ENCODE results near the gene USP30.
"Not testable (repeated sequence)": the region's sequence is repeated elsewhere in the genome, so short reads cannot be mapped to it uniquely, and the experiment has no call there.

Gene USP30, protein sequence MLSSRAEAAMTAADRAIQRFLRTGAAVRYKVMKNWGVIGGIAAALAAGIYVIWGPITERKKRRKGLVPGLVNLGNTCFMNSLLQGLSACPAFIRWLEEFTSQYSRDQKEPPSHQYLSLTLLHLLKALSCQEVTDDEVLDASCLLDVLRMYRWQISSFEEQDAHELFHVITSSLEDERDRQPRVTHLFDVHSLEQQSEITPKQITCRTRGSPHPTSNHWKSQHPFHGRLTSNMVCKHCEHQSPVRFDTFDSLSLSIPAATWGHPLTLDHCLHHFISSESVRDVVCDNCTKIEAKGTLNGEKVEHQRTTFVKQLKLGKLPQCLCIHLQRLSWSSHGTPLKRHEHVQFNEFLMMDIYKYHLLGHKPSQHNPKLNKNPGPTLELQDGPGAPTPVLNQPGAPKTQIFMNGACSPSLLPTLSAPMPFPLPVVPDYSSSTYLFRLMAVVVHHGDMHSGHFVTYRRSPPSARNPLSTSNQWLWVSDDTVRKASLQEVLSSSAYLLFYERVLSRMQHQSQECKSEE

DNA sequence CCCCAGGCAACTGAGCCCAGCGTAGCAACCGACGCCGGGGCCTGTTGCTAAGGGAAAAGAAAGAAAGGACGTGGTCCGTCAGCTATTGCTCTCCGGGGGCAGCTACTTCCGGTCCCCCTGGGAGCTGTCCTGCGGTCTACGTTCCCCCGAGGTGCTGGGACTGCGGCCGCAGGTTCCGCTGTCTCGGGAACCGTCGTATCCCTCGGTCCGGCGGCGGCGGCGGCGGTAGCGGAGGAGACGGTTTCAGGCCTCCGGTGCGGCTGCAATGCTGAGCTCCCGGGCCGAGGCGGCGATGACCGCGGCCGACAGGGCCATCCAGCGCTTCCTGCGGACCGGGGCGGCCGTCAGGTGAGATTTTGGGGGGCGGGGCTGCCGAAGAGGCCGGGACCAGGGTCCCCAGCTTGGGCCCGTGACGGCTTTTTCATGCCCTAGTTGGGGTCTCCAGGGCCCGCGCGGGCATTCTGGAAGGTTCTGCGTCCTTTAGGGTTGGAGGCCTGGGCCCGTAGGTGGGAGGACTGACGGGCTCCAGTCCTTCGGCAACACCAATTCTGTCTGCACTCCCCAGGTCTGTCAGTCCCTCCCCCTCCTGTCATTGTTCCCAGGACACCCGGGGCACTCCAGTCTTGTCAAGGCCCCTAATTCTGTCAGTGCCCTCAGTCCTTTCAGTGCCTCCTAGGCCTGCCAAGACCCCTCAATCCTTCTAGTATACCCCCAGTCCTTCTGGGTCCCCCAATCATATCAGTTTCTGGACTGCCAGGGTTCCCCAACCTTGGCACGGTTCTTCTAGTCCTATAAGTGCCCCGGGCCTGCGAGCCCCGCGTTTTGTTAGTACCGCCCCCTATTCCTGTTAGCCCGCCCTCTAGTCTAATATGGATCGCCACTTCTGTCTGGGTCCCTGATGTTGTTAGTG, at the start of gene USP30:
Gene USP30, plus strand, starts transcription at position 163 of the 910 bp plus-strand sequence. Its CDS starts 103 bp downstream, at position 266.
- peak; percentile 81 for DNase-seq

GRCh38 chr12:109004017-109004416, 48.4 kb upstream of the USP30 start:
- DNase-seq: no peak

- no peak for DNase-seq
Measured at GRCh38 chr12:109009766-109010165, 42.6 kb upstream of the USP30 start.

- DNase-seq: no peak
Measured at GRCh38 chr12:109010259-109010658, 42.1 kb upstream of the USP30 start.

- DNase-seq: no peak
Measured at GRCh38 chr12:109014984-109015765, 37.2 kb upstream of the USP30 start.

- no peak for DNase-seq
Measured at GRCh38 chr12:109016016-109016415, 36.4 kb upstream of the USP30 start.

GRCh38 chr12:109016978-109017377, 35.4 kb upstream of the USP30 start:
- DNase-seq: no peak

GRCh38 chr12:109018296-109018695, 34.1 kb upstream of the USP30 start:
- no peak for DNase-seq

DNA sequence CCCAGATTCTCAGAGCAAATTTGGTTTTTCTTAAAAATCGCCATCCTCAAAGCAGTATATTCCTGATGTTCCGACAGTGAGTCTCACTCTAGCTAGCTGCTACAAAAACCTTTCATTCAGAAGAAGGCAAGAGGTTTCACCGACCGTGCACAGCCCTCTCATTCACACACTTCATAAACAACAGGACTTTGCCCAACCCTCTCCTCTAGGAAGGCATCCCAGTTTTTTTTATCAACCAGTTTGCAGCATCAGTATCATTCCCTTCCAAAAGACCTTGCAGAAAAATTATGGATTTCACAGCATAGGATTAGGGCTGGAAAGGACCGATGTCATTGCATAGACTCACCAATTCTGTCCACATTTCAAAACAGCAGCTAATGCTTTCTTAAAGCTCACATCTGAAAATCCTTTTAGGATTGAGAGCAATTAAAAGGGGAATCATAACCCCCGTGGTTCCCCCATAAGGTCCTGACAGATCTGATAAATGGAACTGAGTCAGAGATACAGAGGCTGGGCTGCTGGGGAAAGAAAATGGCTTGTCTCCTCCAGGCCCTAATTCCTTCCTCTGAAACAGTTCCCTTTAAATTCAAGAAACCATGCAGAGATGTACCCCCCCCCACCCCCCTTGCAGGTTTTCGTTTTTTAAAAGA, 32.1 kb upstream of the USP30 start:
- DNase-seq: no peak

DNA sequence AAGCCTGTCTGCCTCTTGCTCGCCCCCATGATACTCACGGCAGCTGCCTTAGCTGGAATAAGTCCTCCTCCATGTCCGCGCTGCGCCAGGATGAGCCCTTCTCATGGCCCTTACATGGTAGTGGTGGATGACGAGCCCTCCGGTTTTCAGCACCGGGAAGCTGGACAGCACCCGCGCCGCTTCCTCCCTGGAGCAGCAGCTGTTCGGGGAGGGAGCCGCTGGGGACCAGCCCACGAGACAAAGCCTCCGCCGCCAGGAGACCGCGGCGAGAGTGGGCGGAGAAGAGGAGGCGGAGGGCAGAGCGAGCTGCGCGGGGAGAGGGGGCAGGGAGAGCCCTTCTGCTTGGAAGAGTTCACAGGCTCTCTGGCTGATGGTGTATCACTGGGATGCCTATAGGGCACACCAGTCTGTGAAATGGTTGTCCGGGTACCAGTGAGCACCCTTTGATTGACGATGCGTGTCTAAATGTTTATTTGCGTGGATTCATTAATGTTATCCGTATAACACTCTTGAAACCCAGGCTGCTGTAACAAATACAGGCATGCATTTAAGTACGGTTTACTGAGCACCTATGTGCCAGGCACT, 31.5 kb upstream of the USP30 start, which contains the start of gene SVOP:
Gene SVOP, minus strand, starts transcription at position 273 of the 585 bp plus-strand sequence. Its CDS starts 200 bp downstream, at position 73.
- DNase-seq: peak; percentile 84

- DNase-seq: no peak
Measured at GRCh38 chr12:109027767-109028166, 24.6 kb upstream of the USP30 start.

DNA sequence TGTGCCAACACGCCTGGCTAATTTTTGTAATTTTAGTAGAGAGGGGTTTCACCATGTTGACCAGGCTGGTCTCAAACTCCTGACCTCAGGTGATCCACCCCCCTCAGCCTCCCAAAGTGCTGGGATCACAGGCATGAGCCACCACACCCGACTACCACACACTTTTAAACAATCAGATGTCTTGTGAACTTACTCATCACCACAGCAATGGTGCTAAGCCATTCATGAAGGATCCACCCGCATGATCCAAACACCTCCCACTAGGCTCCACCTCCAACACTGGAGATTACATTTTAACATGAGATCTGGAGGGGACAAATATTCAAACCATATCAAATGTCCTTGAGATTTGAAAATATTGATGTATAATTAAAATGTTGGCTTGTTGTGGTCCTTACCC, 23.8 kb upstream of the USP30 start:
- not testable (repeated sequence) for DNase-seq

DNA sequence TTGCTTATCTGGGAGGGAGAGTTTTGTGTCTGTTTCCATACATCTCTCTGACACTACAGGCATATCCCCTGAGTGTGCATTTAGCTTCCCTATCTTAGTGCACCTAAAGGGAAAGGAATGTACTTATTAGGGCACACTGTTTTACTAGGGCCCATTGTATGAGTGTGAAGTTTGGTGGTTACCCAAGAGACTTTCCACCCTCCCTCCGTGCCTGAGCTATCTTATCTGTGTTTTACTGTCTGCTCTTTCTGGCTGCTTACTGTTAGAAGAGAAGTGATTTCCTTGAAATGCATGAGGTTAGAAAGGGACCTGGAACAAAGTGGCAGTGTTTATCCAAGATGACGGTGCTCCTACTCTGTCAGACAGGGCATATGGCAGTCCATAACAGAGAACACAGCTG, 23.0 kb upstream of the USP30 start:
- no peak for DNase-seq

DNA sequence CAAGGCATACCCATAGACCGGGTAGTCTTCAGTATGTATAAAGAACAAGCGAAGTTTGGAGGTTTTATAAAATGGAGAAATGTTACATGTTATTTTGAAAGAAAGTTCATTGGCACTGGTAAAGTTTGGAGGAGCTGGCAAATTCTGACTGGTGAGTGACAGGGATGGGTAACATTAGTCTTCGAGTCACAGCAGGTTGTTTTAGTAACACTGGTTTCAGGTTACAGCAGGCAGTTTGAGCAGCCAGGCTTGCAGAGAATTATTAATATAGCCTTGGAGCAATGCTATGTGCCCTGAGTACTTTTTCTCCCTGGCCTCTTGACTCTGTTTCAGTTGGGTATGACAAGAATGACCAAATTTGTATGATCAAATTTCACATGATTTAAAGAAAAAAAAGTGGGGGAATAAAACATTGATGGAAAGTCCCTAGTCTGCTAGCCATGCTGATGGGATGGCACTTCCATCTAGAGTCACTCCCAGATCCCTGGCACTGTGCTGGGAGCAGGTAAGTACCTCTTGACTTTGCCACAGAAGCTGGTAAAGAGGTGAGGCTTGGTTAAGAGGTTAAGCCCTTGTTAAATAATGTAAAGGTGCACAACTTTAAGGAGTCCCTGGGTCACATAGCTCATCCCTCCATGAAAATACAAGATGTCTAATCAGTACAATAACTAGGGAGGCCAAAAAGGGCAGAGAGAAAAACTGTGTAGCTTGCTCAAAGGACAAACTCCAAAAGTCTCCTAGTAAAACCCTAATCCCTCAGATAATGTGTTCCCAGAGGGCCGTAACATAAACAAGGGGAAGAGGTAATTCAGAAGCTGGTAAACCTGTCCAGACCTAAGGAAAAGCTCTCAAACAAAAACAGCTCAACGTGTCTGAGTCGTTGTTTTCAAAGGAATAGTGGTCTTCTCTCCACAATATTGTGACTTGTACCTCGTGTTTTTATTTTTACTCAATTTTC, 18.9 kb upstream of the USP30 start:
- DNase-seq: no peak

DNA sequence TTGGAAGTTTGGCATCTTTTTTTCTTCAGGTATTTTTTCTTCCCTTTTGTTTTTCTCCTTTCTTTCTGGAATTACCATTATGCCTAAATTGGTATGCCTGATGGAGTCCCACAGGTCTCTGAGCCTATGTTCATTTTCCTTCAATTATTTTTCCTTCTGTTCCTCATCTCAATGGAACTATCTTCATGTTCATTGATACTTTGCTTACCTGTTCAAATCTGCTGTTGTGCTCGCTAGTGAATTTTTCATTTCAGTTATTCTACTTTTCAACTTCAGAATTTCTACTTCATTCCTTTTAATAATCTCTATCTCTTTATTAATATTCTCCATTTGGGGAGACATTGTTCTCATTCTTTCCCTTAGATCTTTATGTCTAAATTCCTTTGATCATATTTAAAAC, 15.4 kb upstream of the USP30 start:
- DNase-seq: no peak

DNA sequence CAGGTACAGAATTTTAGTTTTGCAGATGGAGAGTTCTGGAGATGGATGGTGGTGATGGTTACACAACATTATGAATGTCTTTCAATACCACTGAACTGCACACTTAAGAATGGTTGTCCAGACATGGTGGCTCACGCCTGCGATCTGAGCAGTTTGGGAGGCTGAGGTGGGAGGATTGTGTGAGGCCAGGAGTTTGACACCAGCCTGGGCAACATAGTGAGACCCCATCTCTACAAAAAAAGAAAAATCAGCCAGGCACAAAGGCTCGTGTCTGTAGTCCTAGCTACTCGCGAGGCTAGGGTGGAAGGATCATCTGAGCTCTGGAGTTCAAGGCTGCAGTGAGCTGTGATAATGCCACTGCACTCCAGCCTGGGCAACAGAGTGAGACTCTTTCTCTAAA, 8.1 kb upstream of the USP30 start:
- DNase-seq: no peak

- no peak for DNase-seq
Measured at GRCh38 chr12:109047081-109047805, 5.1 kb upstream of the USP30 start.

DNA sequence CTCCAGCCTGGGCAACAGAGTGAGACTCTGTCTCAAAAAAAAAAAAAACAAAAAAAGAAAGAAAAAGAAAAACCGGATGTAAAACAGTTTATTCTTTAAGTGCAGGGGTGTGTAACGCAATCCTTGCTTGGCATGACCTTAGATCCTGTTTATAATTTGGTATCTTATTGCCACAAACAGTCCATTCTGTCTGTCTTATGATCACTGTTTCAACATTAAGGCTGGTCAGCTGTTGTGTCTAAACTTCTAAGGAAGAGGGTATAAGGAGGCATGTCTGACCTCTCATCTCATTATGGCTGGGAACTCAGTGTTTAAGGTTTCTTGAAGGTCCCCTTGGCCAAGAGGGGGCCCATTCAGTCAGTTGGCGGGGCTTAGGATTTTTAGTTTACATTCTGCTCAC, 3.7 kb upstream of the USP30 start:
- DNase-seq: not testable (repeated sequence)

GRCh38 chr12:109049794-109050193, 2.6 kb upstream of the USP30 start:
- DNase-seq: not testable (repeated sequence)

DNA sequence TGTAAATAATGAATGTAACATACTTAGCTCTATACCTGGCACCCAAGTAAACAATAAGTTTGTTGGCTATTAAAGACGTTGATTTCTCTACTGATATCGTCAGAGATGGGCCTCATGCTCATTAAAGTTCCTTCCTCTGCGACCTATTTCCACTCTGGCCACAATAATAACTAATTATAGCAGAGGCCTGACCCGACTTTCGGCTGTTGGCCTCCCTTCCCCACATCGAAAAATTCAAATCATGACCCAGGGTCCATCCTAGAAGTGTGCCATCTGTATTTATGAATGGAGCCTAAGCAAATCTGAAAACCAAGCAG, 321 bp upstream of the USP30 start:
- DNase-seq: no peak

All from COR-L47 (cell line).